Measurements from ENCODE around the gene HHIPL1.

DNA sequence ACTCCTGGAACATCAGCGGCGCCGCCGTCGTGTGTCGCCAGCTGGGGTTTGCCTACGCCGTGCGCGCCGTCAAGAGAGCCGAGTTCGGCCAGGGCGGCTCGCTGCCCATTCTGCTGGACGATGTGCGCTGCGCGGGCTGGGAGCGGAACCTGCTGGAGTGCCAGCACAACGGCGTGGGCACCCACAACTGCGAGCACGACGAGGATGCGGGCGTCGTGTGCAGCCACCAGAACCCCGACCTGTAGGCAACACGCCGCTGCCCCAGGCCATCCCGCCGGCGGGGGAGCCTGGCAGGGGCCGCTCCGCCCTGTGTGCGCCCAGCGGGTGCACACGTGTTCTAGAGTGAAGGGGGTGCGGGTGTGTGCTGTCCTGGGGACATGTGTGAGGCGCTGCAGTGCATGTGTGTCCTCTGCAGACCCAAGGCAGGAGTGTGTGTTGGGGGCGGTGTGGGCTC lies 30.5 kb downstream of the HHIPL1 start:
- no peak for TF ChIP-seq POLR2AphosphoS5 (IDR thresholded peaks at IDR 0.05; ENCODE audit: low read depth)
- TF ChIP-seq, protein P1, sequence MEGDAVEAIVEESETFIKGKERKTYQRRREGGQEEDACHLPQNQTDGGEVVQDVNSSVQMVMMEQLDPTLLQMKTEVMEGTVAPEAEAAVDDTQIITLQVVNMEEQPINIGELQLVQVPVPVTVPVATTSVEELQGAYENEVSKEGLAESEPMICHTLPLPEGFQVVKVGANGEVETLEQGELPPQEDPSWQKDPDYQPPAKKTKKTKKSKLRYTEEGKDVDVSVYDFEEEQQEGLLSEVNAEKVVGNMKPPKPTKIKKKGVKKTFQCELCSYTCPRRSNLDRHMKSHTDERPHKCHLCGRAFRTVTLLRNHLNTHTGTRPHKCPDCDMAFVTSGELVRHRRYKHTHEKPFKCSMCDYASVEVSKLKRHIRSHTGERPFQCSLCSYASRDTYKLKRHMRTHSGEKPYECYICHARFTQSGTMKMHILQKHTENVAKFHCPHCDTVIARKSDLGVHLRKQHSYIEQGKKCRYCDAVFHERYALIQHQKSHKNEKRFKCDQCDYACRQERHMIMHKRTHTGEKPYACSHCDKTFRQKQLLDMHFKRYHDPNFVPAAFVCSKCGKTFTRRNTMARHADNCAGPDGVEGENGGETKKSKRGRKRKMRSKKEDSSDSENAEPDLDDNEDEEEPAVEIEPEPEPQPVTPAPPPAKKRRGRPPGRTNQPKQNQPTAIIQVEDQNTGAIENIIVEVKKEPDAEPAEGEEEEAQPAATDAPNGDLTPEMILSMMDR (IDR thresholded peaks at IDR 0.05; ENCODE audit: insufficient read depth, low read length): no peak
